ENCODE results near the gene FAM170B. TPM values are rescaled to one million over a fixed set of nuclear protein-coding genes. Genes with fewer than 3 reads are reported as not detected.

Gene FAM170B
- total and polyA plus RNA-seq, 5 experiments from 2014 or later, result not detected

DNA sequence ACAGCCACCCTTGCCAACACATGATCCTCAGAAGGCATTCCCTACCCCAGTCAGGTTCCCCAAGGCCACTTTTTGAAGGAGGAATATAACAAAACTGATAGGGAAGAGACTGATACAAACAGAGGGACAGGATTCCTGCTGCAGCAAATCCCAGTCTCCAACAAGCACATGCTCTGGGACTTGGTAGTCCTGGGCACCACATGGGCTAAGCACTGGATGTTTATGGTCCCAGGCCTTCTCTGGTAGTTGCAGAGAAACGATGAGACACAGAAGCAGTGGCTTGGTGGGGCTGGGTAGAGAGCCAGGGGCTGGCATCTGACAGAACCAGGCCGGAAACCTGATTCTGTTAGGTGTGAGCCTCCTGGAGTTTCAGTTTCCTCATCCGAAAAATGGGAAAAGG, 21.7 kb downstream of the FAM170B start:
- ATAC-seq (no peak), DNase-seq (no peak)
- Mint-ChIP-seq H3K4me1 (peaks cover 0 to 8% (median 3%) of the 10 kb centered on the region in 4 donors), H3K4me3 (no peak overlapping the region), H3K27ac (no peak overlapping the region), H3K27me3 (peaks cover 19 to 48% (median 22%) of the 10 kb centered on the region in 5 donors), H3K9me3 (no peaks in the 10 kb centered on the region), H3K36me3 (no peaks in the 10 kb centered on the region)
- POLR2A ChIA-PET, result no interaction called here

DNA sequence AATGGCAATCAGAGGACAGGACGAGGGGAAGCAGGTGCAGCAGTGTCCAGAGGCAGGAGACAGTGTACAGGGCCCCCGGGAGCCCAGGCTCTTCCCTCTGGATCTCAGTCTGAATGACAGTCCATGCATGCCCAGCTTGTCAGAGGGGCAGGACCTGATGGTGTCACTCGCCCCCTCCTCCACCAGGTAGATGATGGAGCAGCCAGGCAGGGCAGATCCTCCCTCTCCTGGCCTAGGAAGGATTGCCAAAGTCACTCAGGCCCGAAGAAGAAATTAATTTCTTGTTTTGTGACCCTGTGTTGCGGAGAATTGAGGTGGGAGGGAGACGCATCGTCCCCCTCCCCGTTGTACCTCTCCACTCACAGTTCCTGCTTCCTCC, 22.5 kb downstream of the FAM170B start:
- H3K4me1 Mint-ChIP-seq, result peaks cover 0 to 8% (median 3%) of the 10 kb centered on the region in 4 donors
- H3K4me3 Mint-ChIP-seq, result no peak overlapping the region
- no peak overlapping the region for H3K27ac Mint-ChIP-seq
- POLR2A ChIA-PET, result no interaction called here
- ATAC-seq, result no peak
- no peak for DNase-seq
- H3K9me3 Mint-ChIP-seq, result no peaks in the 10 kb centered on the region
- H3K36me3 Mint-ChIP-seq, result no peaks in the 10 kb centered on the region
- H3K27me3 Mint-ChIP-seq, result peaks cover 18 to 45% (median 21%) of the 10 kb centered on the region in 5 donors

DNA sequence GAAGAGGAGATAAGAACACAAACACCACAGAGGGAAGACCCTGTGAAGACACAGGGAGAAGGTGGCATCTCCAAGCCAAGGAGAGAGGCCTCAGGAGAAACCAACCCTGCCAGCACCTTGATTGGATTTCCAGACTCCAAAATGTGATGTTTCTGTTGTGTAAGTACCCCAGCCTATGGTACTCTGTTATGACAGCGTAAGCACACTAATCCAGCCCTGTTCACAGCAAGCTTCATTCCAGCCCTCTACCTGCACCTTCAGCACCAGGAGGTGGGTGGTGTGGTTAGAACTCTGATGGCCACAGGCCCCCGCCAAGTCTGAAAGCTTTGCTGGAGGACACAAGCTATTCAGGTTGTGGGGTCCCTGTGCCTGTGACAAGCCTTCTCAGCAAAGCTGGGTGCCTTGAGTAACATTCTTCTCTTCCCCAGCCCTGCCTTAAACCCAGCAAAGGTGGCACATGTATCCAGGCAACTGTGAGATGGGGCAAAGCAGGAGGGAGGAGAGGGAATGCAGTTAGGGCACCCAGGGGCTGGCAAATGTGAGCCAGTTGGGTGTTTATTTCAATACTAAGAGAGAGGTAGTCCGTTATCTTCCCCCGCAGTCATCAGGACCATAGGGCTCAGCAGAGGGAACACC, 23.0 kb downstream of the FAM170B start:
- H3K4me3 Mint-ChIP-seq, result no peak overlapping the region
- peaks cover 0 to 5% (median 2%) of the 10 kb centered on the region in 4 donors for H3K4me1 Mint-ChIP-seq
- peaks cover 13 to 40% (median 18%) of the 10 kb centered on the region in 5 donors for H3K27me3 Mint-ChIP-seq
- ATAC-seq (no peak), DNase-seq (no peak)
- no peak overlapping the region for H3K27ac Mint-ChIP-seq
- POLR2A ChIA-PET, result no interaction called here
- H3K36me3 Mint-ChIP-seq, result no peaks in the 10 kb centered on the region
- no peaks in the 10 kb centered on the region for H3K9me3 Mint-ChIP-seq

DNA sequence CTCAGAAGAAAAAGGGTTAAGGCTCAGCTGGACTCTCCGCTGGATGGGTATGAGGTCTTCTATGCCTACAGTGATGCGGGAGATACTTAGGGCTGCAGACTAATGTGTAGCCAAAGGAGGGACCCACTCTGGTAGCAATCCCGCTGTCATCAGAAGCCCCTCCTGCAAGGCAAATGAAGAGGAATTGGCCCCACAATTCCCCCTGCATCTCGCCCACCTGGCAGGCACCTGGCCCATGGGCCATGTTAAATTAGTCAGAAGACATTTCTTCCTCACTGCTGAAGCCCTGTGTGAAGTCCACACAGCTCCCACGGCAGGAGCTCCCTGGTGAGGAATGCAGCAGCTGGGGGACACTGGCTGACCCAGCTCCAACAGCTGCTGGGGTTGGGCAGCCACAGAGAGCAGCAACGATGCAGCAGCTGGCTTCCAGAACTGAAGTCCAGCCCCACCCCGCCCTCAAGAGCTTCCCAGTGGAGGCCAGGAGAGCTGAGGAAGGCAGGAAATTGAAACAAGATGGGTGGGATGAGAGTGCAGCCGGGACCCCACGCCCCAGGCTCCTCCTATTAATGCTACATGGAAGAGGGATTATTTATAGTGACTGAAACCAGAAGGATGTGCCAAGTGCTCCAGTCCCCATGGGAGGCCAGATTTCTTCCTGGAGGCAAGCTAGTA, 24.0 kb downstream of the FAM170B start:
- Mint-ChIP-seq H3K4me1 (peaks cover 0 to 4% (median 3%) of the 10 kb centered on the region in 4 donors), H3K27me3 (peaks cover 11 to 35% (median 21%) of the 10 kb centered on the region in 5 donors), H3K9me3 (peaks cover 0 to 6% (median 0%) of the 10 kb centered on the region in 9 donors), H3K36me3 (no peaks in the 10 kb centered on the region), H3K4me3 (no peak overlapping the region), H3K27ac (no peak overlapping the region)
- ATAC-seq (no peak), DNase-seq (no peak)
- POLR2A ChIA-PET, result no interaction called here

DNA sequence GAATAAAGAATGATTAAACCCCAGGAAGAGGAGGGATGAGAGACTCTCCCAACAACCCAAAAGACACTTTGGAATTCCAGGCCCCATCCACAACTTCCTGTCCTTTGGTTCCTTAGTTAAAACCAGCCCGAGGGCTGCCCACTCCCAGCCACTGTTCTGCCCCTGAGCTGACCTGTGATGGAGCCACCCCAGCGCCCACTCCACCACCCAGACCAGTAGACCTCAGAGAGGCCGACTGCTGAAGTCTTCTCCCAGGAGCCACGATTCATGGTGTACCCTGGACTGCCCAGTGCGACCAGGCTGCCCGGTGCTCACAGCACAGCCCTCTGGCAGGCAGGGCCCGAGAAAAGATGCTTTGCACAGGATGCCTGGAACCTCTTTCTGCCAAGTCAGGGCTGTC, 25.2 kb downstream of the FAM170B start:
- peaks cover 0 to 4% (median 0%) of the 10 kb centered on the region in 4 donors for H3K4me1 Mint-ChIP-seq
- no peak for DNase-seq
- H3K4me3 Mint-ChIP-seq, result no peak overlapping the region
- H3K36me3 Mint-ChIP-seq, result no peaks in the 10 kb centered on the region
- ATAC-seq, result no peak
- peaks cover 6 to 24% (median 13%) of the 10 kb centered on the region in 5 donors for H3K27me3 Mint-ChIP-seq
- H3K27ac Mint-ChIP-seq, result peak overlapping the region in 1 of 10 donors; percentile 20
- POLR2A ChIA-PET, result no interaction called here
- peaks cover 0 to 14% (median 0%) of the 10 kb centered on the region in 9 donors for H3K9me3 Mint-ChIP-seq

DNA sequence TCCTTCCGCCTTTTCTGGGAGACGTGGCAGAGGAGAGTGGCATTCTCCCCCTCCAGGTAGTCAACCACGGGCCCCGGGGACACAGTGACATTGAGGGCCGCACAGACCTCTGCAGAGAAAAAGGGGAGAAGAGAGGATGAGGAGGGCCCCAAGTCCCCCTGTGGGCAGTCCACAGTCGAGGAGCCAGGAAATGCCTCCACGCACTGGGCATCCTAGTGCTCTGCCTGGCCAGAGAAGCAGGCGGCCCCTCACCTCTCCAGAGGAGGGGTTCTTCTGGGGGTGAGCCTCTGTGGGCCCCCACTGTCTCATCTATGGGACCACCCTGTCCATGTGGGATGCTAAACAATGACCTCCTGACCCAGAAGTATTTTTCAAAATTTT, 25.9 kb downstream of the FAM170B start:
- Mint-ChIP-seq H3K4me1 (peaks cover 0 to 4% (median 0%) of the 10 kb centered on the region in 4 donors), H3K27ac (no peak overlapping the region), H3K4me3 (no peak overlapping the region), H3K27me3 (peaks cover 3 to 20% (median 8%) of the 10 kb centered on the region in 5 donors), H3K36me3 (no peaks in the 10 kb centered on the region), H3K9me3 (peaks cover 0 to 14% (median 0%) of the 10 kb centered on the region in 9 donors)
- POLR2A ChIA-PET, result no interaction called here
- ATAC-seq, result no peak
- DNase-seq, result no peak

DNA sequence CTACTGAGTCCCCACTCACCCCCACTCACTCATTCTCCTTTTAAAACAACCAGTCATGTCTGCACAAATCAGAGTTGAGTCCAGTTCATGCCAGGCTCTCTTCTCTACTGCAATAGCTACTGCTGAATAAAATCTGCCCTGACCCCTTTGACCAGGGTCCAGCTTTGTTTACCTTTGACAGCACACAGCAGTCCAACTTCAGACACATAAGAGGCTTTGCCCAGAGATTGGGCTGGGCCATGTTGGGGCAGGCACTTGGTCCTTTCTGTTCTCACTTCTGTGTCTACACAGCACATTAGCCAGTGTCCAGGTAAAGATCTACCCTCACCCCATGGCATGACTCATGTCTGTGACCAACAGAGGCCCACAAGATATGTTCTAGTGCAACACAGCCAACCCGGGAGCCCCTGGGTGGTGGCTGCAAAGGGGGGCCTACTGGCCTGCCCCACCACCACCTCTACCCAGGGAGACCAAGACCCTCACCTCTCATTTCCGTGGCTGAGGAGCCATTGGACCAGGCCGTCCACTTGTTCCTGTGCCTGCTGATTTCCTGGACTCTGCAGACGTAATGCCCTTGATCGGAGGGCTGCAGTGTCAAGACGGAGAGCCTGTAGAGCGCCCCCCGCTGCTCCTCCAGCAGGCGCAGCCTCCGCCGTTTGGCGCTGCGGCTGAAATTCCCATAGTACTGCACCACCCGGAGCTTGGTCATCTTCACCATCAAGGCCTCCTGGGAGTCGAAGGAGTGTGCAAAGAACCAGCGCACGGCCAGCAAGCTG, 26.5 kb downstream of the FAM170B start:
- POLR2A ChIA-PET, result no interaction called here
- ATAC-seq, result no peak
- Mint-ChIP-seq H3K27ac (no peak overlapping the region), H3K4me3 (no peak overlapping the region), H3K36me3 (no peaks in the 10 kb centered on the region), H3K27me3 (peaks cover 3 to 20% (median 6%) of the 10 kb centered on the region in 5 donors), H3K4me1 (peaks cover 0 to 4% (median 0%) of the 10 kb centered on the region in 4 donors), H3K9me3 (peaks cover 0 to 14% (median 0%) of the 10 kb centered on the region in 9 donors)
- DNase-seq, result no peak

DNA sequence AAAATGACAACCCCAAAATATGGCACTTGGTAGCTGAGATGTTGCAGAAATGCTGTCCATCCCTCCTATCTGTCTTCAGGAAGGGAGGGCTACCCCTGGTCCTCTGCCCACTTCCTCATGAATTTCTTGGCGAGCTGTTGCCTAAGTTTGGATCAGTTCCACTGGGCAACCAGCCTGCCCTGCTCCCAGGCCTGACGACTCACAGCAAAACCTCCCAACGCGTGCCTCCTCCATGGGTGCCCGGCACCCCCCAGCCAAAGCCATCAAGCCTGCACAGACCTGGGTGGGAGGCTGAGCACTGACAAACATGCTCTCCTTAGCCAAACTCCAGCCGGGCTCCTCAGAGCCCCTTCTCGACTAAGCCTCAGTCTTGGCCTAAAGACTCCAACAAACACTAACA, 27.4 kb downstream of the FAM170B start:
- no peak overlapping the region for H3K4me3 Mint-ChIP-seq
- no peak for DNase-seq
- peaks cover 0 to 14% (median 0%) of the 10 kb centered on the region in 9 donors for H3K9me3 Mint-ChIP-seq
- no peak for ATAC-seq
- POLR2A ChIA-PET, result no interaction called here
- no peaks in the 10 kb centered on the region for H3K36me3 Mint-ChIP-seq
- H3K27ac Mint-ChIP-seq, result no peak overlapping the region
- H3K4me1 Mint-ChIP-seq, result peaks cover 0 to 4% (median 0%) of the 10 kb centered on the region in 4 donors
- peaks cover 0 to 20% (median 6%) of the 10 kb centered on the region in 5 donors for H3K27me3 Mint-ChIP-seq

DNA sequence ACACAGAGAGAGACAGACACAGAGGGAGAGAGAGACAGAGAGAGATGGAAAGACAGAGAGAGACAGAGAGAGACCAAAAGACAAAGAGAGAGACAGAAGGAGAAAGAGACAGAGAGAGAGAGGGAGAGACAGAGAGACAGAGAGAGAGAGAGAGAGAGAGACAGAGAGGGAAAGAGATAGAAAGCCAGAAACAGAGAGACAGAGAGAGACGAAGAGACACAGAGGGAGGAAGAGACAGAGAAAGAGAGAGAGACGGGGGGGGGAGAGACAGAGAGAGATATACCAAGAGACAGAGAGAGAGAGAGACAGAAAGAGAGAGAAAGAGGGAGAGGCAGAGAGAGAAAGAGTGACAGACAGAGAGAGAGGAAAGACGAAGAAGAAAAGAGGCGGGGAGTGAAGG, 28.7 kb downstream of the FAM170B start:
- POLR2A ChIA-PET, result no interaction called here
- H3K27me3 Mint-ChIP-seq, result peaks cover 0 to 19% (median 9%) of the 10 kb centered on the region in 5 donors
- H3K4me1 Mint-ChIP-seq, result peaks cover 0 to 4% (median 0%) of the 10 kb centered on the region in 4 donors
- no peak overlapping the region for H3K4me3 Mint-ChIP-seq
- H3K36me3 Mint-ChIP-seq, result no peaks in the 10 kb centered on the region
- ATAC-seq, result no peak
- peaks cover 0 to 14% (median 0%) of the 10 kb centered on the region in 9 donors for H3K9me3 Mint-ChIP-seq
- DNase-seq, result no peak
- peak overlapping the region in 2 of 10 donors; percentile 51 to 60 for H3K27ac Mint-ChIP-seq

DNA sequence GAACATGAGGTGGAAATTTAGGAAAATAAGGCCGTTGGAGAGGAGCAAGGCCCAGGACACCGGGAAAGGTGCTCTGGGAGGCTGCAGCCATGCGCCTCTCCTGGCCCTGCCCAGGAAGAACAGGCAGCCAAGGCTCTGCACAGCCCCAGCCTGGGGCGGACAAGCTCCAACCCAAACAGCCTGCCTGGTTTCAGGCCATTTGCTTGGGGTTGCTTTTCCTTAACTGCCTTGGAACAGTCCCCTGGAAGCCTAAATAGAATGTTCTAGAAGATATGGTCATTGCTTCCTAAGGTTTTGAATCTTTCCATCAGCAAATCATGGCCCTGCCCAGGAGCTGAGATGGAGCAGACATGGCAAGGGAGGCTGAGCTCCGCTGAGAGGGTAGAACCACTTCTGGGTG, 29.5 kb downstream of the FAM170B start:
- peaks cover 2 to 14% (median 6%) of the 10 kb centered on the region in 5 donors for H3K27me3 Mint-ChIP-seq
- ATAC-seq (no peak), DNase-seq (no peak)
- H3K27ac Mint-ChIP-seq, result no peak overlapping the region
- peaks cover 0 to 4% (median 0%) of the 10 kb centered on the region in 4 donors for H3K4me1 Mint-ChIP-seq
- H3K36me3 Mint-ChIP-seq, result no peaks in the 10 kb centered on the region
- no peak overlapping the region for H3K4me3 Mint-ChIP-seq
- peaks cover 0 to 14% (median 0%) of the 10 kb centered on the region in 9 donors for H3K9me3 Mint-ChIP-seq
- POLR2A ChIA-PET, result no interaction called here

DNA sequence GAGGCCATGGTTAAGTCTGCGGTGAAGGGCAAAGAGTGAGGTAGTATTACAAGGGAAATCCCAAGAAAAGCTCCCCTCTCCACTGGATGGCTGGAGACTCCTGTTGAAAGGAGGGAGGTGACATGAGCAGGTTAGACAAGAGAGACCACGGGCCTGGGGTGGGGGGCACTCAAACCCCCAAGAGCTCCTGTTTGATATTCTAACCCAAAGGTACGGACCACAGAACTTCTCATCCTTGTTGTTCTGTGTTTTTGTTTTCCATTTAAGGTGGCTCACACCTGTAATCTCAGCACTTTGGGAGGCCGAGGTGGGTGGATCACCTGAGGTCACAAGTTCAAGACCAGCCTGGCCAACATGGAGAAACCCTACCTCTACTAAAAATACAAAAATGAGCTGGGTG, 30.1 kb downstream of the FAM170B start:
- H3K4me3 Mint-ChIP-seq, result no peak overlapping the region
- no peaks in the 10 kb centered on the region for H3K36me3 Mint-ChIP-seq
- peaks cover 0 to 4% (median 0%) of the 10 kb centered on the region in 4 donors for H3K4me1 Mint-ChIP-seq
- ATAC-seq (no peak), DNase-seq (no peak)
- no peak overlapping the region for H3K27ac Mint-ChIP-seq
- peaks cover 2 to 12% (median 8%) of the 10 kb centered on the region in 5 donors for H3K27me3 Mint-ChIP-seq
- H3K9me3 Mint-ChIP-seq, result peaks cover 0 to 14% (median 0%) of the 10 kb centered on the region in 9 donors
- POLR2A ChIA-PET, result no interaction called here

DNA sequence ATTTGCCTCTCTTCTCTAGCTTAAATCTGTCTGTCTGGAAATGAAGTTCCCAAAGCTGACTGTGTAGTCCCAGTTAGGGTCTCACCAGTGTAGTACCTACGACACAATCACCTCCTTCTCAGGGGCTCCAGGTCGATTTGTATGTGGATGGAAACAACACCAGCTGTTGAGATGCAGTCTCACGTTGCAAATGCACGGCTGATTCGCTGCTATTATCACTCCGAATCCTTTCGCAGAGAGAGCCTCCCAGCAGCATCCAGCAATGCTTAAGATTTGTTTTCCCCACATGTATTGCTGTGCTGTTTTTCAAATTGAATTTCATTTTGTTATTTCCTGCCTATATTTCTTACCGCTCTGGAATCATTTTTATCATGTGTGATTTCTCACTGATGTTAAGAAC, 34.8 kb downstream of the FAM170B start:
- no peak for DNase-seq
- Mint-ChIP-seq H3K36me3 (no peaks in the 10 kb centered on the region), H3K4me3 (no peak overlapping the region), H3K27me3 (peaks cover 2 to 20% (median 8%) of the 10 kb centered on the region in 5 donors), H3K27ac (no peak overlapping the region), H3K9me3 (peaks cover 0 to 2% (median 0%) of the 10 kb centered on the region in 9 donors), H3K4me1 (no peaks in the 10 kb centered on the region)
- no peak for ATAC-seq
- POLR2A ChIA-PET, result no interaction called here

DNA sequence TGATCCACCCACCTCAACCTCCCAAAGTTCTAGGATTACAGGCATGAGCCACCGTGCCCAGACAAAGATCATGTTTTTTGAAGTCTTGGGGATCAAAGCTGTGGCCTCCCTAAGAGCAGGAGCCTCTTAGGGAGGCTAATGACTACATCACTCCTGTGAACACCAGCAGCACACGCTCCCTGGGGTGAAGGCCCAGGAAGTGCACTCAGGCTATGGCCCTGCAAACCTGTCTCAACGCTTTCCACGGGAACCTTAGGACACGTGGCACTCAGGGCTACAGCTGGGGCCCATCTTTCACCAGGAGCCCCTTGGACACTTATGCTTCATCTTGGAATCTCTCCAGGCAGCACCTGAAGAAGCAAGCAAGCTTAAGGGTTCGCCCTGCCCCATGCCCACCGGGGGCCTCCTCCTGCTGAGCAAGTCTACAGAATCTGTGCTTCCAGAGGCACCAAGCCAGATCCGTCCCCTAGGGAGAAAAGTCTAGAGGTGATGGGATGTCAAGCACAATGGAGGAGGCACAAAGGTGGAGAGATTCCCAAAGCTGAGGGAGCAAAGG, 36.9 kb downstream of the FAM170B start:
- no peaks in the 10 kb centered on the region for H3K36me3 Mint-ChIP-seq
- H3K4me3 Mint-ChIP-seq, result no peak overlapping the region
- no peaks in the 10 kb centered on the region for H3K4me1 Mint-ChIP-seq
- no peak for DNase-seq
- H3K27ac Mint-ChIP-seq, result no peak overlapping the region
- peaks cover 2 to 20% (median 9%) of the 10 kb centered on the region in 5 donors for H3K27me3 Mint-ChIP-seq
- POLR2A ChIA-PET, result no interaction called here
- no peak for ATAC-seq
- peaks cover 0 to 2% (median 0%) of the 10 kb centered on the region in 9 donors for H3K9me3 Mint-ChIP-seq

All from naive thymus-derived CD8-positive, alpha-beta T cell (primary cell).